ENCODE measurements around the gene PIR.

Gene PIR

GRCh38 chrX:15495801-15496200, 2.7 kb upstream of the PIR start:
- in situ Hi-C loops (cut with HindIII; ENCODE audit: low sequenced_read_pairs), result no loop called here

- in situ Hi-C loops (cut with HindIII; ENCODE audit: low sequenced_read_pairs), result no loop called here
Observed at GRCh38 chrX:15492469-15492868, 664 bp downstream of the PIR start.

DNA sequence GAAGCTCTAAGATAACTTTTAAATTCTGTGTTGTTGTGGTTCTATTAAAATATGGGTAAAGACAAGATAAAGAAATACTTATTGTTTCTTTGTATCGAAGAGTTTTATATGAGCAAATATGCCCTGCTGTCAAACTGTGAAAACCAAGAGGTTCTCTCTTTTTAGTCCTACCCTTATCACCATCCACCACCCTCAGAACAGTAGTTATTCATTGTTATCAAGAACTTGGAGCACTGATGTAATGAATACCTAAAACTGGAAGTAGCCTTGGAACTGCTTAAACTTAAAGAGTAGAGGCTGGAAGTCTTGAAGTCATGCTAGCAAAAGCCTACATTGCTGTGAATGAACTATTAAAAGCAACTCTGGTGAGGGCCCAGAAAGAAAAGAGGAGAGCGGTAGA, 9.2 kb downstream of the PIR start:
- in situ Hi-C loops (cut with HindIII; ENCODE audit: low sequenced_read_pairs), result no loop called here

- in situ Hi-C loops (cut with HindIII; ENCODE audit: low sequenced_read_pairs), result no loop called here
Observed at GRCh38 chrX:15475486-15475885, 17.6 kb downstream of the PIR start.

DNA sequence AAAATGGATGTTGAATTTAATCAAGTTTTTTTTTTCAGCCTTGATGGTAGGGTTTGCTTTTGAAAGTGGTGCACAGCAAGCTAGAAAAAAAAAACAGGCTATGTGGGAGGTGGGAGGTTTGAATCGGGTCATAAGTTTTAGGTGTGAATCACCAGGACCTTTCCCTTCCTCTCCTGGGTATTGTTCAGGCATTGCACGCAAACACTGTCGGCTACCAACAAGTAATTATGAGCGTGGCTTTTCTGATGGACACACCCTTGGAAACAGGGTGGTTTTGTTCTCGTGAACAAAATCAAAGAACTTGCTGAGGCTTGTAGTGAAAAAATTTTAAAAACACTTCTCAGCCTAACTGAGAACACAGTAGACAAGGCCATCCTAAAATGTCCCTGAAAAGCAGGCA, 18.1 kb downstream of the PIR start:
- in situ Hi-C loops (cut with HindIII; ENCODE audit: low sequenced_read_pairs), result no loop called here

DNA sequence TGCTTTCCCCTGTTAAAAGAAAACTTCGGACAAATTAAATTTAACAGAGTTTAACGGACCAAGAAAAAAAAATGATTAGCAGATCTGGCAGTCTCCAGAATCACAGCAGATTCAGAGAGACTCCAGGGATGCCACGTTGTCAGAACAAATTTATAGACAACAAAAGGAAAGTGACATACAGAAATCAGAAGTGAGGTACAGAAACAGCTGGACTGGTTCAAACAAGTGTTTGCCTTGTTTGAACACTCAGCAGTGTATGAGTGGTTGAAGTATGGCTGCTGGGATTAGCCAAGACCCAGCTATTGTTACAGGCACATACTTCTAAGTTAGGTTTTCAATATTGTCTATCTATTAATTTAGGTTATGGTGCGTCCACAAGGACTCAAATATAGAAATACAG, 19.1 kb downstream of the PIR start:
- in situ Hi-C loops (cut with HindIII; ENCODE audit: low sequenced_read_pairs), result no loop called here

- in situ Hi-C loops (cut with HindIII; ENCODE audit: low sequenced_read_pairs), result no loop called here
Observed at GRCh38 chrX:15472531-15472930, 20.6 kb downstream of the PIR start.

GRCh38 chrX:15471028-15471427, 22.1 kb downstream of the PIR start:
- in situ Hi-C loops (cut with HindIII; ENCODE audit: low sequenced_read_pairs), result no loop called here

GRCh38 chrX:15469613-15470012, 23.5 kb downstream of the PIR start:
- in situ Hi-C loops (cut with HindIII; ENCODE audit: low sequenced_read_pairs), result no loop called here

DNA sequence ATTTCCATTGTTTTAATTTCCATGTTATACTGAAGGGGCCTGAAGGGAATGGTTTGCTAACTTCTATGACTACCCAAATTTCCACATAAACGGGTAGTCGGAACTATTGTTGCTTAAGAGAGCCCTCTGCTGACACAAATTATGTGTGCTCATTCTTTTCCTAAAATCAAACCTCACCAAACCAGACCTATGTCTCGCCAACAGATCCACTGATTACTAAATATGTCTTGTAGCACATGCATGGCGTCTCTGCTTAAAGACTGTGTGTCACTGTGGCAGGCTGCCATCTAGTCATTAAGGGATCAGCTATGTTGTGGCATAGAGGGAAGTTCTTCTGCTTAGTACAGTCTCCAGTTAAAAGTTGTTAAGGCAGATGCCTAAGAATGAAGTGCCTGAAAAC, 25.1 kb downstream of the PIR start:
- in situ Hi-C loops (cut with HindIII; ENCODE audit: low sequenced_read_pairs), result no loop called here

- in situ Hi-C loops (cut with HindIII; ENCODE audit: low sequenced_read_pairs), result no loop called here
Observed at GRCh38 chrX:15465896-15466651, 27.1 kb downstream of the PIR start.

DNA sequence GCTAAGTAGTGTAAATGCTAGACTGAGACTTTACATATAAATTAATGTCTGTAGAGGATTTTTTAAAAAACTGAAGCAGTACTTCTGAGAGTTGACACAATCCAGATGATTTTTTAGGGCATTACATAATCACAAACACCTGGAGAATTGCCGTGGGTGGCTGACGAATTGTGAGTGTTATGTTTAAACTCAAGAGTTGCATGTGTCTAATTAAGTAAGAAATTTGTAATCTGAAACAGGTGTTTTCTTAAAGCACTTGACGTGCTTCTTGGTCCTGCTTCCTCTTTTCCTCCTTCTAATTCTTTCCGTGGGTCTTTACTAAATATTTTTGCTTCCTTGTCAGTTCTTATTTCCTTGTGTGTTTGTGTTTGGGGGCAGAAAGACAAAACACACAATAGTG, 27.8 kb downstream of the PIR start:
- in situ Hi-C loops (cut with HindIII; ENCODE audit: low sequenced_read_pairs), result no loop called here

DNA sequence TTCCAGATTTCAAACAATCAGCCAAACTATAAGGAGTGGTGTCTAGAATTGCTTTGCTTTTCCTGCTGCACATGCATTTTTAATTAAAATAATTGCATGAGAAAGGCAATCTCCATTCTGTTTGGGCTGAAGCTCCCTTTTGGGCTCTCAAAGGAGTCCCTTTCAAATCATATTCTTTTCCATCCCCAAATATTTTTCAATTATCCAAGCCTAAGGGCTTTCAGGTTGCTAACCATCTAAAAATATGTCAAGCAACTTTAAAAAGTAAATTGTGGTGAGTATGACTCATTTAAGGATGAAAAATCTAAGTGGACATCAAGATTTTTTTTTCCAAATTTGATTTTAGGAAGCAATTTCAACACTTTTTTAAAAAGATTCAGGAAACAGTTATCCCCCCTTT, 28.4 kb downstream of the PIR start:
- in situ Hi-C loops (cut with HindIII; ENCODE audit: low sequenced_read_pairs), result loop anchor here (5.0 kb wide), 1 partner anchor 52 kb away; no protein-coding TSS in a partner anchor

- in situ Hi-C loops (cut with HindIII; ENCODE audit: low sequenced_read_pairs), result no loop called here
Observed at GRCh38 chrX:15451913-15452312, 41.2 kb downstream of the PIR start.

- in situ Hi-C loops (cut with HindIII; ENCODE audit: low sequenced_read_pairs), result no loop called here
Observed at GRCh38 chrX:15448010-15448639, 45.0 kb downstream of the PIR start.

- in situ Hi-C loops (cut with HindIII; ENCODE audit: low sequenced_read_pairs), result no loop called here
Observed at GRCh38 chrX:15441464-15441863, 51.7 kb downstream of the PIR start.

GRCh38 chrX:15438332-15438731, 54.8 kb downstream of the PIR start:
- in situ Hi-C loops (cut with HindIII; ENCODE audit: low sequenced_read_pairs), result no loop called here

DNA sequence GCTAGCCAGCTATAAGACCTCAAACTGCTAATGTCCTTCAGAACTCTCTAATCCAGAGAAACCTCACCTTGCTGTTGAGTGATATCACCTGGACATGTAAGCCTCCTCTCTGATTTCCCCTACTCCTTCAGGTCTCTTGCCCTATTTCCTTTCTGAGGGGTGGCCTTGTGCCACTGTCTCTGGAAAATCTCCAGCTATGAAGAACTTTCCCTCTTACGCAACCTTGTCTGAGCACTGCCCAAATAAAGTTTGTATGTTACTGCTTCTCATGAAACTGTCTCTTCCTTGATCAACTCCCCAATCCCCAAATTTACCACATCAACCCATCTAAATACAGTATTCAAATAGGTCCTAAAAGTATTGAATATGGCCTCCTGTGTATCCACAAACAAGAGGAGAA, 55.4 kb downstream of the PIR start:
- in situ Hi-C loops (cut with HindIII; ENCODE audit: low sequenced_read_pairs), result no loop called here

- in situ Hi-C loops (cut with HindIII; ENCODE audit: low sequenced_read_pairs), result no loop called here
Observed at GRCh38 chrX:15435836-15436619, 57.1 kb downstream of the PIR start.

GRCh38 chrX:15434205-15434604, 58.9 kb downstream of the PIR start:
- in situ Hi-C loops (cut with HindIII; ENCODE audit: low sequenced_read_pairs), result no loop called here

DNA sequence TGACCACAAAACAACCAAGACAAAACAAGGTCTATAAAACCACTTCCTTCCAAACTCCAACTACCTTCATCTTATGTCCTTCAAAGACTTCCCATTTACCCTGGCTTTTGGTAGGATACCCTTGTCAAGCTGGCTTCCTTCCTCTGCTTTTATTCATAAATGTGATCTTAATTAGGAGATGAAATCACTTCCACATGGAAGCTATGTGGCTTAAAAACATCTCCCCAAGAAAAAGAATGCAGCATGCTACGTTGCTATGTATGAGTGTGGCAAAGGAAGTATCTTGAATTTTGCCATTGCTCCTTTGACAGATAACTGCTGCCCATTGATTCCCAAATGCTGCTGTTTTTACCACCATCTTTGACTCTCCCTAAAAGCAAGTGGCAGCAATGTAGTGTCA, 62.5 kb downstream of the PIR start:
- in situ Hi-C loops (cut with HindIII; ENCODE audit: low sequenced_read_pairs), result no loop called here

DNA sequence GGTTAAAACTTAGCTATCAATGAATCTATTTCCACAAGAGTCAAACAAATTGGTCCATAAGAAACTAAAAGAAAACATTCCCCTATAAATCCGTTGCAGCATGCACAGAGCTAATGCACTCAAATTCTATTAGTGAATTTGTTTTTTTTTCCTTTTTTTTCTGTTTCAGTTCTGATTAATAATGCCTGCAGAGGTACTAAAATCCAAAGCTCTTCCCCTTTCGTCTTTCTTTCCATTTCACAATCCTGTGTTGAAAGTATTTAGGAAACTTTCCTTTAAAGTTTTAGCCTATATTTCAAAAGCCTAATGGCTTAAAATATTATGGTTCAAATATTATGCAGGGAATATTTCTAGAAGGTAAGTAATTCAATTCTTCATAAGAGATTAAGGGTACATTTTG, 63.1 kb downstream of the PIR start:
- in situ Hi-C loops (cut with HindIII; ENCODE audit: low sequenced_read_pairs), result no loop called here

All from endothelial cell of hepatic sinusoid (primary cell).